ENCODE data around the gene RSAD1.

RSAD1 gene

GRCh38 chr17:50495217-50495823 is 16.7 kb downstream of the RSAD1 start:
- DNase-seq = no peak

DNA sequence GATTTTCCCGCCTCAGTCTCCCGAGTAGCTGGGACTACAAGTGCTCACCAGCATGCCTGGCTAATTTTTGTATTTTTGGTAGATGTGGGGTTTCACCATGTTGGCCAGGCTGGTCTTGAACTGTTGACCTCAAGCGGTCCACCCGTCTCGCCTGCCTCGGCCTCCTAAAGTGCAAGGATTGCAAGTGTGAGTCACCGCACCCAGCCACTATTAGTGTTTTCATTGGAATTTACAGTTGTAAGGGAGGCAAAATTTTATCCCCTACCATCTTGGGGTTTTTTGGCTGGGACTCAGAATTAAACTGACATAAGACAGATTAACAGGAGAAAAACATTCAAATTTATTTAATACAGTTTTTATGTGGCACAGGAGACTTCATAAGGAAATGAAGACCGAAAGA is 17.3 kb downstream of the RSAD1 start:
- peak; percentile 61 for DNase-seq

GRCh38 chr17:50498021-50498874 is 19.6 kb downstream of the RSAD1 start:
- no peak for DNase-seq

- DNase-seq = no peak
Measured at GRCh38 chr17:50499270-50499669, 20.6 kb downstream of the RSAD1 start.

- DNase-seq = peak; percentile 68
Measured at GRCh38 chr17:50499721-50500120, 21.1 kb downstream of the RSAD1 start.

DNA sequence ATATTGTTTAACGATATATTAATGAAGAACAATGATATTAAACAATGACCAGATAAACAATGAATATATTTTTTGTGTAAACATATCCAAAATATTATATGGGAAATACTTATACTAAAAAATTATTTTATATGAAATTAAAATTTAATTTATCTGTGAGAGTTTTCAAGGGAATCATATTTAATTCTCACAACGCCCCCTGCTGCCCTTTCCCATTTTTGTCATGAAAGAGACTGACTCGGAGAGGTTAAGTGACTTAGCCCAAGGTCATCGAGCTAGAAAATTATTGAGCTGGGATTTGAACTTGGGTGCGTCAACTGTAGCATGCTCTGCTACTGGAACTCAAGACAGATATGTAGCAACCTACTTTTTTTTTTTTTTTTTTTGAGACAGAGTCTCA is 22.4 kb downstream of the RSAD1 start:
- no peak for DNase-seq

DNA sequence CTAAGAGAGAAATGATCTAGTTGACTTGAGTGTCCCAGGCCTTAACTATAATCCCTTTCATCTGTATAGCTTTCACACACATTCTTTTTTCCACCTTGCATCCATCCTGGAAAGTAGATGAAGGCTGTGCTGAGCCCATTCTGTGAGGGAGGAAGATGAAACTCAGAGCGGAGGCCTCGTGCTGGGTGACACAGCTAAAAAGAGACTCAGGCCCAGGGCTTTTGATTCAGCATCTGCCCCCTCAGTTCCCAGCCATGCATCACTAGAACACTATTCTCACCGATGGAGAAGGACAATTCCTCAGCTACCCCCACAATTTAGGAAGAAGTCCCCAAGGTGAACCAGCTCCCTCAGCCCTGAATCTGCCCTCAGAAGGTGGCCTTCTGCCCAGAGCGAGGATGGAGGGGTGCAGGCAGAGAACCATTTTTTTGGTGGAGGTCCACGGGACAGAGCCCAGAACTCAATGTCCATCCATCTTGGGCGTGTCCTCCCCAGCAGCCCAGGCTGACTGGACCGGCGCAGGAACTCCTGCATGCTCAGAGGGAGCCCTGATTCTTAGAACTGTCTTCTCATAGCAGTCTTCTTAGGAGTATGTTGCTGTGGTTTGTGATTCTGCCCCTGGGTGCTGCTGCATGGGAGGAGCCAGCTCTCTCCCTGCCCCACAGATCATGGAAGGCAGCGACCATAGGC is 23.8 kb downstream of the RSAD1 start:
- DNase-seq = no peak

- no peak for DNase-seq
Measured at GRCh38 chr17:50505591-50506130, 27.0 kb downstream of the RSAD1 start.

- no peak for DNase-seq
Measured at GRCh38 chr17:50506298-50506697, 27.6 kb downstream of the RSAD1 start.

- DNase-seq = peak; percentile 84
Measured at GRCh38 chr17:50507871-50508572, 29.4 kb downstream of the RSAD1 start, which contains the start of gene MYCBPAP. TSS of gene MYCBPAP (plus strand) at chr17:50508439. CDS start at chr17:50508675, 236 bp downstream.

DNA sequence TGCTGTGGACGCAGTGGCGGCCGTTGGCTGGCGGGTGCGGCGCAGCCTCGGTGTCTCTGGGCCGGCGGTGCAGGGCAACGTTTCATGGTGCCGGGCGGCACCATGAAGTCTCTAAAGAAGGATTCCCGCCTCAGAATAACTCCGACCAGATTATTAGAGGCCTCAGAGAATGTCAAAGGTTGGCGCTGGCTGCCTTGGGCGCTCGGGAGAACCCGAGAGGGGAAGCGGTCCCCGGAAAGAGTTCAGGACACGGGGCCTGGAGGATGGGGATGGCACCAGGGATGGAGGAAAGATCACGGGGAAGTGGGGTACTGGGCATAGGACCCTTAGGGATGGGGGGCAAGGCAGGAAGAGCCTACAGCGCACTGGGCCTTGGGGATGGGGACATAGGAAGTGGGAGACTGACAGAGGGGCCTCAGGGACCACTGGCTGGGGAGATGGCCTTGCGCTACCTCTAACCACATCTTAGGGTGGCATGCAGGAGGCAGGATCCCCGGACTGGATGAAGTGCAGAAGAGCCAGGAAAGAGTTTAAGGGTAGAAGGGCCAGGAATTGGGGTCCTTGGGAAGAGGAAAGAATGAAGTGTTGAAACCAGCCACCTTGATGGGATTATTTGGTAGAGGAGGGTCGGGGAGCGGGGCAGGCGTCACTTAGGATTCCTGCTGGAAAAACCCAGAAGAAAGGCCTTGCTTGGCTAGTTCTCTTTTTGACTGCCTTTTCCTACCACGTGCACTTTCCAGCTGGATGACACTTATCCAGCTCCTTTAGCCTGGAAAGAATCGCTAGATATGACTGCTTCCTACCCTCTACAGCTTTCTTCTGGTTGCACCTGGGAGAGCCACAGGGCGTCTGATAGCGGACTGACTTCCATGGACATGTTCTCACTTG is 30.2 kb downstream of the RSAD1 start:
- DNase-seq = no peak

DNA sequence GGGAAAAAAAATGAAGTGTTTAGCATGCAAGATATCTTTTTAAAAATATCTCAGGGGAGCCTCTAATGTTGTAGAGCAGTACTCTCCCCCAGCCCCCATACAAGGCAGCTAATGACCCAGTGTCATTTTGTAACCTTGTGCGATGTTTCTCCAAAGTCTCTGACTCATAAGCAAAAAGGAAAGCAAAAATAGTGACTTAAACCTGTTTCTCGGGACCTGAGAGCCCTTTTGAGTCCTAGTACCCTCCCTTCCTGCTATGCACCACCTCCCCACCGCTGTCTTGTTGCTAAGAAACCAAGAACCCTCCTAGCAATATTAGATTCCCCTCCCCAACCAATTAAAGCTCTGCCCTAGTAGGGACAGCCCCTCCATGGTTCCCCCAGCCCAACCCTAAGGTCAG is 32.4 kb downstream of the RSAD1 start:
- no peak for DNase-seq

DNA sequence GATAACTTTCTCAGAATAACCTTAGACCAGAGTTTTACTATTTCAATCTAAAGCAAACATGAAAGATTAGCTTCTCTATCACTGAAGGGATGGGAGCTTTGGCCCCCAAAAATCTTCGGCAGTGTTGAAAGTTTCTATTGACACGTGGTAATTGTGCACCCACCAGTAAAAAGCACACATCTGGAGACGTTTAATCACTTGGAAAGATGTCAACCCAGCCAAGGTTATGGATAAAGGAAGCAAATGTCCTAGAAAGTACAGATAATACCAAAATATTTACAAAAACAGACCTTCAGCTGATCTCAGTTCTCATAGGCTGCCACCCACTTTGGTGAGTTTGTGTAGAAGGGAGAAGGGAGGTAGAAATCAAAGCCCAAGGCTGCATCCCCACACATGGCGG is 34.8 kb downstream of the RSAD1 start:
- no peak for DNase-seq

DNA sequence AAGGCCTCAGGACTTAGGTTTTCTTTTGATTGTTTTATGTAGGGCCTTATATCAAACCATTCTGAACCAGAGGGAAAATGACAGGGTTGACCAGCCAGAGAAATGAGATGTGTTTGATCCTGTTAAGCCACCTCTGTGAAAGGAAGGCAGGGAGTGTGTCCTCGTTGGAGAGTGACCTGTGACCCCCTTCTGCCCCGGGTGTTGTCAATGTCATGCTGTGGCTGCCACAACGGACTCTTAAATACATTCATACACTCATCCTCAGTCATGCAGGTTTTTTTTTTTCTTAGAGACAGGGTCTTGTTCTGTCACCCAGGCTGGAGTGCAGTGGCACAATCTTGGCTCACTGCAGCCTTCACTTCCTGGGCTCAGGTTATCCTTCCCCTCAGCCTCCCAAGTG is 35.7 kb downstream of the RSAD1 start:
- no peak for DNase-seq

DNA sequence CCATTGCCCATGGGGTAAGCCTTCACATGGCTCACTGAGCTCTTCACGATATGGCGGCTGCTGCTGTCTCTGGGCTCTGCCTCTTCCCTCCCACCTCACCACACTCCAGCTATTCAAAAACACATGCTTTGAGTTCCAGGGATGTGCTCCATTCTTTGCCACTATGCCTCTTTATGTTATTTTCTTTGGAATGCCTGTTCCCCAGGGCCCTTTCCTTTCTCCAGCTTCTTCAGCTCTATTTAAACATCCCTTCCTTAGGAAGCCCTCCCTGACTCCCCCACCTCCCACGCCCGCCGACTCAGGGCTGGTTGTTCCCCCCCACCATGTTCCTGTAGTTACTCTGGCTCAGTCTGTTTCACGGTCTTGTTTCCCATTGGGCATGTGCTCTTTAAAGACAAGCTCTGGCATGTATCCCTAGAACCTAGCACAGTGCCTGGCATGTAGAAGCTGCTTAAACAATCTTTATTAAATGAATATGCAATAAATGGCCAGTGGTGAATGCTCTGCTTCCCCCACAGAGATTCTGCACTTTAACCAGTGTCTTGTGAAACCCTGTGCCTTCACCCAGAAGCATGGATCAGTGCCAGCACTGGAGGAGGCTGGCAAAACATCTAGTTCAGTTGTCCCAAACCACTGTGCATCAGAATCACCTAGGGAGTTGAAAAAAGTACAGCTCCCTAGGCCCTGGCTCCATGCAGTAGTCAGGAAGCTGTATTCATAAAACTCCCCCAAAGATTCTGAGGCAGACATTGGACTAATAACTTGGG is 36.5 kb downstream of the RSAD1 start:
- DNase-seq = peak; percentile 48

DNA sequence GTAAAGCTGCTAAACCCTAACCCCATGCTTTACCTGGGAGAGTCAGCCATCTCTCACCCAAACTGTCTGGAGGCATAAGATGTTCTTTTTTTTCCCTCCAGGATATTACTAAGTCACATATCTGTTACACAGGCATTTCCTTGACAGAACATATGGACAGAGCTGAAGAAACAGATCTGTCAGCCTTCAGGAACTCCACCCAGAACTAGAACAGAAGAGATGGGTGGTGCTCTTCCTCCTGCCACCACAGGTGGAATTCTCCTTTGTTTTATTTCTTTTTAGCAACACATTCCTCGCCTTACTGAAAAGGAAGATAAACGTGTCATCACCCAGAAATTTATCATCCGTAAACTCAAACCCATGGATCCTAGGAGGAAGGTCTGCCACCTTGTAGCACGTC is 38.4 kb downstream of the RSAD1 start:
- no peak for DNase-seq

- DNase-seq = no peak
Measured at GRCh38 chr17:50517504-50518383, 39.1 kb downstream of the RSAD1 start.

DNA sequence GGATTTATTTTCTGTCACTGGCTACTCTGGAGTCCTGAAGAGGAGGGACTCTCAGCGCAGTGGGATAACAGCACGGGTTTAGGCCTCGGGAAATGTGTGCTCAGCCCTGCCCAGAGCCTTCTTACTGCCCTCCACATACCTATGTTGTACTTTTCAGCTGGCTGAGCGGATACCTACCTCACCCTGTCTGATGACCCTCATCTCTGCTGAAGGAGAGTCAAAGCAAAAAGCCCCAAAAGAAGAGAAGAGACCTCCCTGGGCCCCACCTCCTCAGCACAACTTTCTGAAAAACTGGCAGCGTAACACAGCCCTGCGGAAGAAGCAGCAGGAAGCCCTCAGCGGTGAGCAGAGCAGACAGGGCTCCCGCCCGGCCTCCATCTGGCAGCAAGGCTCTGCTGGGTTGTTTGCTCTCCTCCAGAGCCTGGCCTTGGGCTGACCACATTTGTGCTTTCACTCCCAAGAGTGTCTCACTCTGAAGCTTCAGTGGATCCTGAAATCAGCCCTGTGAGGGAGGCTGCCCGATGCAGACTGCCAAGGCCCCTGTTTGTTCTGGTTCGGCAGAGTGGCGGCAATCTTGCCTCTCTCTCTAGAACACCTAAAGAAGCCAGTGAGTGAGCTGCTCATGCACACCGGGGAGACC is 39.8 kb downstream of the RSAD1 start:
- no peak for DNase-seq

Data from fibroblast of skin of abdomen (primary cell).